Stimulated activated CD8-positive, alpha-beta memory T cell treated with anti-CD3 and anti-CD28 coated beads, Interleukin-4, amount 100 ng/mL, for 1 hour (primary cell): ENCODE measurements around the gene CMTM3.
A peak's percentile ranks its signal among the peaks of the same experiment; 100 is the strongest.
"Not testable (repeated sequence)": the region's sequence is repeated elsewhere in the genome, so short reads cannot be mapped to it uniquely, and the experiment has no call there.

Experiments used
- DNase-seq, 2 donors: peaks; one replicate each; pipeline ENCODE4 v3.0.0-alpha.2; 2020; ENCODE audit warnings: low read depth in 2 of 2, low spot score in 1 of 2

CMTM3 gene

DNA sequence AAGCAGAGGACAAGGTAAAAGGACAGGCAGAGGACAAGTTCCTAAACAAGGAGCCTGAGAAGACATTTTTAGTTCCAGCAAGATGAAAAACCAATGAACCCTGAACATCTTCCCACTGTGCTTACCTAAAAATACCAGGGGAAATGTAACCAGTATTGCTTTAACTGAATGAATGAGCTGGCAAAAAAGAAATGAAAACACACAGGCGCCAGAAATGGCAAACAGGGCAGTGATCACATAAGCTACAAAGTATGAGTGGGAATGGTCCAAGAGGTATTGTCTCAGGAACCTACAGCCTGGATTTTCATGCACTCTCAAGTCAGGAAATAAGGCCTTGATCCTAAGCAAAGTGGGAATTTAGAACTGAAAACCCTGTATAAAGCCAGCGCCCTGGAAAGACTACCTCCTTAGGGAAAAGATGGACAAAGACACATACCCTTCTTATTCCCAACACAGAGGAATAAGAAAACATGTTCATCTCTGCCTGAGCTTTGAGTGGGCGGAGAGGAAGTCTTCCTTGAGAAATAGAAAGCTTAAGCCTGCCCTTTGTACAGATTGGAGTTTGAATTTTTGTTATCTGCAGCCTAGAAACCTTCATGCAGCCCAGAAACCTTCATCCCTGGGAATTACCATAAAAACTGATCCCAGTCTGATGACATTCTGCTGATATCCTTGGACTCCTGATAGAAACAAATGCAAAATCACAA, 23.1 kb upstream of the CMTM3 start:
- no peak for DNase-seq

DNA sequence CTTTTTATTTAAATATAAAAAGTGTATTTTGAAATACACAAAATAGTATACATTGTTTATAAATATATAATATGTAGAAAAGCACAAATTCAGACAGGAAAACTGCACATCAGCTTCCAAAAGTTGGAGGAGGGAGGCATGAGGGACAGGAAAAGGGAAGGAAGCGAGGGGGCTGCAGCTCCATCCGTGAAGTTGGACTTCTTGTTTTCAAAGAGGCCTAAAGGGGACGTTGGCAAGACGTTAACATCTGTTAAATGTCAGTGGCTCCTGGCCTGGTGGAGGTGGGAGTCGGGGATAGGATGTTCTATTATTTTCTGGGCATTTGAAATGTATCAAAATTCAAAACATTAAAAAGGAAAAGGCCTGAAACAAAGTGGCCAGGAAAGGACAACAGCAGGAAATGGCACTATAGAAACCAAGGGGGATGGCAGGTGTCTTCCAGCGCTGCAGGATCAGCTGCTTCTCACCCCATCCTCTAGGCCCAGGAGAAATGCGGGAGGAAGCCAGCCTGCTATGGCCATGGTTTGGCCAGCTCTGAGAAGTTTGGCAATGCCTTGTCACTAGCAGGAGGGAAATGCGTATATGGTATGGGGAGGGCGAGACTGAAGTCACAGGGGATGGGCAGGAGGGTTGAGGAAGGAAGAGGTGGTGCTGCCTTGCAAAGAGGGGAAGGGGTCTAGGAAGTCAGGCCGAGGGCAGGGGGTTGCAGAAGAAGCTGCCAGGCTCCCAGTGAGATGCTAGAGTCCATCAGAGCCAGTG, 18.8 kb upstream of the CMTM3 start:
- DNase-seq = no peak

- DNase-seq = no peak
Measured at GRCh38 chr16:66587881-66588600, 16.5 kb upstream of the CMTM3 start.

DNA sequence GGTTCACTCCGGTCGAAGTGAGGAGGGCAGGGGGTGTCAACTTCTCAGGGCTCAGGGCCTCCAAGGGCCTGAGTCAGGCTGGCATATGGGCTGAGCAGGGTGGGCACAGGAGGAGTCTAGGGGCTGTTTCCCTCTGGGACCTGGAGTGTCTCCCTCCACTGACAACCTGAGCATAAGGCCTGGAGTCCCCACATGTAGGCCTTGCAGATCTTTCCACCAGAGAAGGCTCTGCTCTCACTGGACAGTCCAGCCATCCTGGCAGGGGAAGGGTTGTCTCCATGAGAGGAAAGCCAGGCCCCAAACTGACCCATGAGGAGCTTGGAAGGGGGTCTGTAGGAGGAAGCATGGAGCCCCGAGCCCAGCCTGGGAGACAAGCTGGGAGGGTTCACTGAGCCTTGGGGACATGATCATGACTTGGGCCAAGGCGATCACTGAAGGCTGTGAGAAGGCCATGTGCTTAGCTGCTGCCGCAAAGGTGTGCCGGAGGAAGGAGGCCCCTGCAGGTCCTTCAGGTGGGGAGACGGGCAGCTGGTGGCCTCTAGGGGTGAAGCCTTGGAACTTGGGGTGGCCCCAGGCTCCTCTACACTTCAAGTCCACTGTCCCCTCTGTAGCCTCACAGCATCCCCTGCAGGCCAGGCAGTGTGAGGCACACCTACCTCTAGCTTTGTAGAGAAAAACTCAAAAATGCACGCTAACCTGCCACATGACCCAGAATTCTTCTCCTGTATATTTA, 15.4 kb upstream of the CMTM3 start:
- peak in 1 of 2 donors; percentile 37 for DNase-seq

DNA sequence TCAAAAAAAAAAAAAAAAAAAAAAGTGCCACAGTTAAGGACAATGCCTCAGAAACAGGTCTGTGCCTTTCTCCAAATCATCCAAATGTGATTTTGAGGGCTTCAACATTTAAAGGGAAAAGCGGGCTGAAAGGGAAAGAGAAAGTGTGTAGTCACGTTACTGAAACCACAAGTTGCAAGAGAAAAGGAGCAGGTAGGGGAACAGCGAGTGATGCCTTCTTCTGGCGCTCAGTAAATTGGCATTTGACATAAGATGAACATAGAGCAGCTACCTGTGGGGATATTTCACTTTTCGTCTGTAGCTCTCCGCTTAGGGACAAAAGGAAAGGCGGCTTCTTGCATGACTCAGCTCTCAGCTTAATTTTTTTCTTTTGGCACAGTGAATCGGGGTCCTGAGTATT, 14.2 kb upstream of the CMTM3 start:
- no peak for DNase-seq

DNA sequence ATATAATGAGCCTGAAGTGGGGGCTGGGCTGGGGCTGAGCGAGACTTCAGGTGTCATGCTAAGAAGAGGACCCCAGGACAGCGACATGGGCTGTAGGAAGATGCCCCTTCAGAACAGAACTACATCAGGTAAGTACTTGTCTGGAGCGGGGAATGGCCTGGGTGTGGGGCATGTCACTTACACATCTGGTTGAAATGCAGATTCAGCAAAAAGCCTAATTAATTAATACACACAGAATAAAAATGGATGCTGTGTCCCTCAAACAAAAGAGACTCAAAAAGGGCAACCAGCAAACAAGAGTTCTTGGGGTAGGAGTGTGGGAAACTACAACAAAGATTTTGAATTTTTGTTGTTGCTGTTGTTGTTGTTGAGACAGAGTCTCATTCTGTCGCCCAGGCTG, 13.5 kb upstream of the CMTM3 start:
- no peak for DNase-seq

DNA sequence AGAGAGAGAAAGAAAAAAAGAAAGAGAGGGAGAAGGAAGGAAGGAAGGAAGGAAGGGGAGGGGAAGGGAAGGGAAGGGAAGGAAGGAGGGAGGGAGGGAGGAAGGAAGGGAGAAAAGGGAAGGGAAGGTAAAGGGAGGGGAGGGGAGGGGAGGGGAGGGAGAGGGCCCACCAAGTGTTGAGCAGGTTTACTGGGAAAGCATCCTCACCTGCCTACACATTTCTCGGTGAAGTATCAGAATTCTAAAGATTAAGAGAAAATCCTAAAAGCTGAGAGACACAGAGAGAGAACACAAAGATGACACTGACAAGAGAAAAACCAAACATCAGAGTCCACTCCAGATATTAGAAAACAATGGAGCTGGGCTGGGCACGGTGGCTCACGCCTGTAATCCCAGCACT, 12.3 kb upstream of the CMTM3 start:
- DNase-seq = no peak

- no peak for DNase-seq
Measured at GRCh38 chr16:66592814-66593213, 11.7 kb upstream of the CMTM3 start.

DNA sequence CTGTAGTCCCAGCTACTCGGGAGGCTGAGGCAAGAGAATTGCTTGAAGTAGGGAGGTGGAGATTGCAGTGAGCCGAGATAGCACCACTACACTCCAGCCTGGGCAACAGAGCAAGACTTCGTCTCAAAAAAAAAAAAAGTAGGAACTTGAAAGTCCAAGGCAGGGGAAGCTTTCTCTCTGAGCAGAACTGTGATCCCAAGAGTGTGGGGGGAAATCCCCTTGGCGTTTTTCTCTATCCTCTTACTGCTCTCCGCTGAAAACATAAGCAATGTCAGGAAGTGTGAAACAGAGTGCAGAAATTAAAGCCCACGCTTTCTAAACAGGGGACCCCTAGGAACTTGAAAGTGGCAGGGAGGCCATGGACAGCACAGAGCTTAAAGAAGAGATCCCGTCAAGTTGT, 9.8 kb upstream of the CMTM3 start:
- DNase-seq = no peak

DNA sequence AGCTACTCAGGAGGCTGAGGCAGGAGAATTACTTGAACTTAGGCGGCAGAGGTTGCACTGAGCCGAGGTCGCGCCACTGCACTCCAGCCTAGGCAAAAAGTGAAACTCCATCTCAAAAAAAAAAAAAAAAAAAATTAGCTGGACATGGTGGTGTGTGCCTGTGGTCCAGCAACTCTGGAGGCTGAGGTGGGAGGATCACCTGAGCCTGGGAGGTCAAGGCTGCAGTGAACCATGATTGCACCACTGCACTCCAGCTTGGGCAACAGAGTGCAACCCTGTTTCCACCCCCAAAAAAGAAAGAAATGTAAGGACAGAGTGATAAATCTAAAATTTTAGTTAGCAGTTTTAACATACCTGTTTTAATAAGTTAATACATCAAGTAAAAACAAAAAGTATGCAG, 7.9 kb upstream of the CMTM3 start:
- not testable (repeated sequence) for DNase-seq

DNA sequence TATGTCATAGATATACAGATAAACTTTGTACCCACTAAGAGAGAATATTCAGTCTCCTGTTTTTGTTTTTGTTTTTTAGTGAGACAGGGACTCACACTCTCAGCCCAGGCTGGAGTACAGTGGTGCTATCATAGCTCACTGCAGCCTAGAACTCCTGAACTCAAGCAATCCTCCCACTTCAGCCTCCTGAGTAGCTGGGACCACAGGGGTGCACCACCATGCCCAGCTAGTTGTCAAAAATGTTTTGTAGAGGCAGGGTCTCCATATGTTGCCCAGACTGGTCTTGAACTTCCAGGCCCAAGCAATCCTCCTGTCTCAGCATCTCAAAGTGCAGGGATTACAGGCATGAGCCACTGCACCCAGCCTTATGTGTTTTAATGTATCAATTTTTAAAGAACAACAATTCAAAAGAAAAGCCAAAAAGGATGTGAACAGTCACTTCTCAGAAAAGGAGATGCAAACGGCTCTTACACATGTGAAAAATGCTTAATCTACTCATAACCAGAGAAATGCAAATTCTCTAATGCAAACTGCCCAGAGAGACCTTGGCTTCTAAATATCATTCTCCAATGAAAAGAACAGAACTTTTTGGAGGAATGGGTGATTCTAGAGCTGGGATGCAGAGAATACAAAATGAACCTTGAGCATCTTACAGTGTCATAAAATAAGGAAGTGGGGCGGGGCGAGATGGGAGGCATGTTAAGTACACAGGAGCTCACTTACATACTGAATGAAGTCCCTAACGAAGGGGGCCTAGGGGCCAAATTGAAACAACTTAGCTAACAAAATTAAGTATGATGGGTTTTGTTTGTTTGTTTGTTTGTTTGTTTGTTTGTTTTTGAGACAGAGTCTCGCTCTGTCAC, 7.3 kb upstream of the CMTM3 start:
- no peak for DNase-seq

DNA sequence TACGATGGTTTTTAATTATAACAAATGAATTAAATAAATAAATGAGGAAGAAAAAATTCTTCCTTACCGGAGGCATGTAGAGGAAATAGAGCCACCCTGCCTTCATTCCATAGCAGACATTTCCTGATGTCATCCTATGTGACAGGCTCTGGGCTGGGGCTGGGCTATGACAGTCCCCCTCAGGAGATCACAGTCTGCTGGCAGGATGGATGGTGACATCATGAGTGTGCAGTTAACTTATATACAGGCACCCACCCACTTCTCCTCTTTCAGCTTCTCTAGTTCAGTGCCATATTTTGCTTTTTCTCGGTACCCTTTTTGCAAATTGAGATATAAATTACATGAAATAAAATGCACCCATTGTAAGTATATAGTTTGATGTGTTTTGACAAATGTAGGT, 6.4 kb upstream of the CMTM3 start:
- DNase-seq = no peak

DNA sequence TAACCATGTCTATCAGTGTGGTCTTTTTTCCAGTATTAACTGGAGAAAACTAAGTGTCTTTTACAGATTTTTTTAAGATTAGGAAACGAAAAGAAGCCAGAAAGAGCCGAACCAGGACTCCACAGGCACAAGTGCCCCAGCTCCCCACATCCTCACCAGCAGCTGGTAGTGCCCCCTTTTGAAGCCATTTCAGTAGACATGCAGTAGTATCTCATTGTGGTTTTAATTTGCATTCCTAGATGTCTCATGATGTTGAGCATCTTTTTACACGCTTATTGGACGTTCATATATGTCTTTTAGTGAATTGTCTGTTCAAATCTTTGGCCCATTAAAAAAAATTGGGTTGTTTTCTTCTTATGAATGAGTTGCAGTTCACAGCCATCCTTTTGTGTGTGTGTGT, 4.8 kb upstream of the CMTM3 start:
- DNase-seq = no peak

GRCh38 chr16:66600477-66600876, 4.0 kb upstream of the CMTM3 start:
- no peak for DNase-seq

GRCh38 chr16:66601471-66601870, 3.0 kb upstream of the CMTM3 start:
- no peak for DNase-seq

- peak; percentile 27 to 55 for DNase-seq
Measured at GRCh38 chr16:66603537-66604375, 748 bp upstream of the CMTM3 start.

DNA sequence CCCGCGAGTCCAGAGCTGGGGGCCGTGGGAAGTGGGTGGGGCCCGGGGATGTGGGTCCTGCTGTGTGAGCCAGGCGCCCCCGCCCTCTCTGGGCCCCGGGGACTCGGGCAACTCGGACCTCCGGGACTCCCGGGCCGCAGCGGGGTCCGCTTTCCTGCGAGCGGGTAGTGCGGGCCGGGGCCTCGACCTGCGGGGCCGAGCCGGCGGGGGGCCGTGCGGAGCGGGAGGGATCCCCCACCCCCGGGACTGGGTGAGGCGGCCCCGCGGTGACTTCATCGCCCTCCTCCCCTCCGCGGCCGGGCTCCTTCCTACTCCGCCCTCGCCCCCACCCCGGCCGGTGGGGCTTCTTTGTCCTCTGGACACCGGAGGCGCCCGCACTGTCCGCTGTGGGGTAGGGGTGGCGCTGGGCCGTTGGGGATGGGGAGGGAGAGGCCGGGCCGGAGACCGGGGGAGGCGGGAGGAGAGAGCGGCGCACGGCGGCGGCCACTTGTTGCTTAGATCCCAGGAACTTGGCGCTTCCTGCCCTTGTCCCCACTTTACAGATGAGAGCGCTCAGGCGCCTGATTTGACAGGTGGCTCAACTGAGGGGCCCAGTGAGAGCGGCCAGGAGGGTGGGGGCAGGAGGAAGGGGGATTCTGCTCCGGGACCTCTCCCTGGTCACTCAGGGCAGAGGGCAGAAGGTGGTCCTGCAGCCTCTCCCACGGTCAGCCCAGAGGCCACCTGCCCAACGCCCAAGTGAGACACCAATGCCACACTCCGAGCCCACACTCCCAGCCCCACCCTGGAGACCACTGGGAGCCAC, 874 bp downstream of the CMTM3 start:
- DNase-seq = no peak

DNA sequence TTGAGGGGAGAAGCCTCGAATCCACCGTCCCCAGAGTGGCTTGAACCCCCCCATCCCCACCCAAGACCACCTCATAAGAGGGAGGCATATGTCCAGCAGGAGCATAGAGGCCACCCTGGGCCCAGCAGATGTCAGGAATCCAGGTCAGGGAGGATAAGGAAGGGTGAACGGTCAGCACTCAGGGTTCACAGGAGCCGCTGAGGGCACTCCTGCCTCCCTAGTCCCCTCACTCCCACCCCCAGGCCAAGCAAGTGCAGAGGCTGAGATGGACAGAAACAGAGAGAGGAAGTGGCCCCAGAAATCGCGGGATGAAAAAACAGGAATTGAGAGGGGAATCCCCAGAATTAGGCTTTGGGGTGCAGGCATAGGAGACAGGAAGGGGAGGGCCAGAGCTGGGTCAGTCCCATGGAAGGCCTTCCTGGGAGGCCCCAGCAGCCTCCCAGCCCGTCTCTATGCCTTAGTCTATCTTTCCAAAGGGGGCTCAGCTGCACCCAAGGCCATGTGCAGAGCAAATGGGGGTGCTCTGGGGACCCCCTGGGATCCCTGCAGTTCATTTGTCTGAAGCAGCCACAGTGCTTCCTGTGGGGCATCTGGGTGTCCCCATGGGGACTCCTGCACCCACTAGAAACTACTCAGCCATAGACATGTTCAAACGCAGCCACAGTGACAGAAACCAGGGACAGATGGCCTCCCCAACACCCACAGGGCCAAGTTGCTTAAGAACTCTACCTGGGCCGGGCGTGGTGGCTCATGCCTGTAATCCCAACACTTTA, 1.7 kb downstream of the CMTM3 start:
- DNase-seq = no peak
